GM18505 (cell line): ENCODE data around the gene RNF151.
A peak's percentile ranks its signal among the peaks of the same experiment; 100 is the strongest.

Source experiments
- ATAC-seq: cut with Tn5 transposase; IDR thresholded peaks from one replicate; pipeline ENCODE4 v1.9.1; 2021; ENCODE audit not compliant: unreplicated experiment
- POLR2A ChIP-seq: IDR thresholded peaks from 4 replicates; pipeline ENCODE4 v1.6.1; 2011; ENCODE audit warnings: borderline replicate concordance; ENCODE audit not compliant: insufficient read depth, insufficient read length; ENCODE audit errors: extremely low read depth

The RNF151 gene

GRCh38 chr16:1982013-1982433 is 15.4 kb downstream of the RNF151 start:
- TF ChIP-seq POLR2A = no peak
- no peak for ATAC-seq

DNA sequence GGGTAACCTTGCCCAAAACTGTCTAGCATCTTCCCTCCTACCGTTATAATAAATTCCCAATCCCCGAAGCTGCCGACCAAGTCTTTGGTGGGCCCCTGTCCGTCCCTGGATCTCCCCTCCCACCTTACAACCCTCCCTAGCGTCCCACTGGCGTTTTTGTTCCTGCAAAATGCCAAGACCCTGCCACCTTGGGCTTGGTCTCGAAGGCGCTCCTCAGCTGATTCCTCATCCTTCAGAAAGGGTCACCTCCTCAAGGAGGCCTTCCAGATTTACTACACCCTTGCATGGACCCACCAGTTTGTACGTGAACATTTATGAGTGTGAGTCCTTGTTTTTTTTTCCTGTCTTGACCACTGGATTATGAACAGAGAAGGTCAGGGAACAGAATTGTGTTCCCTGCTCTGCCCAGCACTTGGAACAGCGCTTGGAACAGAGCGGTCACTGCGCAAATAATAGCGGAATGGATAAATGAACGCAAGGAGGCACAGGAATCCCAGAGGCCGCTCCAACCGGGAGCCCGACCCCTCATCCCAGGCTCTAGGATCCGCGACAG is 16.4 kb downstream of the RNF151 start:
- ATAC-seq = no peak
- no peak for TF ChIP-seq POLR2A

GRCh38 chr16:1983544-1984346 is 17.1 kb downstream of the RNF151 start, which contains the start of gene GFER:
TSS of gene GFER (plus strand) at chr16:1984193. CDS start at chr16:1984219, 26 bp downstream.
- ATAC-seq = peak; percentile 68
- peak; percentile 92 for TF ChIP-seq POLR2A

DNA sequence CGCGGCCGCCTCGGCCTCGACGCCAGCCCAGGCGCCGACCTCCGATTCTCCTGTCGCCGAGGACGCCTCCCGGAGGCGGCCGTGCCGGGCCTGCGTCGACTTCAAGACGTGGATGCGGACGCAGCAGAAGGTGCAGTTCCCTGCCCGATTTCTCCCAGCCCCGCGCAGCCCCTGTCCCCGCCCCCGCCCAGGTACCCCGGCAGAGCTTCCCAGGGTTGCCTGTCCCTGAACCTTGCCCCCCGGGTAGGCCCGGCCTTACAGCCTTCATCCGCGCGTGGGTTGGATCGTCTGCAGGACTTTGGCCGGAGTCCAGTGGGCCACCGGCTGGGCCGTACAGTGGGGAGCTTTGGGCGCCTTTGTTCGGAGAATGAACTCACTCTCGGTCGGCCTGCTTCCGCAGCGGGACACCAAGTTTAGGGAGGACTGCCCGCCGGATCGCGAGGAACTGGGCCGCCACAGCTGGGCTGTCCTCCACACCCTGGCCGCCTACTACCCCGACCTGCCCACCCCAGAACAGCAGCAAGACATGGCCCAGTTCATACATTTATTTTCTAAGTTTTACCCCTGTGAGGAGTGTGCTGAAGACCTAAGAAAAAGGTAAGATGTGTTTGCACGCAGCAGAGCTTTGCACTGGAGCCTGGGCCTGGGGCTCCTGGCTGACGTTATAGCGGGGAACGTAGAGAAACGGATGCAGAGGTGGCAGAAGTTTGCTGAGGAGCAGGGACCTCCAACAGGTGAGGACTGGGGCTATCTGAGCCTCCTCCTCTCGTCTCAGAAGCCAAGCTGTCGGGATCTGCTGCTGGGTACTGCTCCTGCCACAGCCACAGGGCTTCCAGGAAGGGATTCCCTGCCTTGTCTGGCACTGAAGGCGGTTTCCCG is 17.9 kb downstream of the RNF151 start:
- ATAC-seq = peak; percentile 7

GRCh38 chr16:1985466-1986150 is 19.0 kb downstream of the RNF151 start:
- no peak for ATAC-seq
- TF ChIP-seq POLR2A = no peak

More for the DNA sequence above, 17.9 kb downstream of the RNF151 start:
- TF ChIP-seq POLR2A = no peak

- no peak for ATAC-seq
- no peak for TF ChIP-seq POLR2A
These were observed 20.5 kb downstream of the RNF151 start for GRCh38 chr16:1987198-1987597.

DNA sequence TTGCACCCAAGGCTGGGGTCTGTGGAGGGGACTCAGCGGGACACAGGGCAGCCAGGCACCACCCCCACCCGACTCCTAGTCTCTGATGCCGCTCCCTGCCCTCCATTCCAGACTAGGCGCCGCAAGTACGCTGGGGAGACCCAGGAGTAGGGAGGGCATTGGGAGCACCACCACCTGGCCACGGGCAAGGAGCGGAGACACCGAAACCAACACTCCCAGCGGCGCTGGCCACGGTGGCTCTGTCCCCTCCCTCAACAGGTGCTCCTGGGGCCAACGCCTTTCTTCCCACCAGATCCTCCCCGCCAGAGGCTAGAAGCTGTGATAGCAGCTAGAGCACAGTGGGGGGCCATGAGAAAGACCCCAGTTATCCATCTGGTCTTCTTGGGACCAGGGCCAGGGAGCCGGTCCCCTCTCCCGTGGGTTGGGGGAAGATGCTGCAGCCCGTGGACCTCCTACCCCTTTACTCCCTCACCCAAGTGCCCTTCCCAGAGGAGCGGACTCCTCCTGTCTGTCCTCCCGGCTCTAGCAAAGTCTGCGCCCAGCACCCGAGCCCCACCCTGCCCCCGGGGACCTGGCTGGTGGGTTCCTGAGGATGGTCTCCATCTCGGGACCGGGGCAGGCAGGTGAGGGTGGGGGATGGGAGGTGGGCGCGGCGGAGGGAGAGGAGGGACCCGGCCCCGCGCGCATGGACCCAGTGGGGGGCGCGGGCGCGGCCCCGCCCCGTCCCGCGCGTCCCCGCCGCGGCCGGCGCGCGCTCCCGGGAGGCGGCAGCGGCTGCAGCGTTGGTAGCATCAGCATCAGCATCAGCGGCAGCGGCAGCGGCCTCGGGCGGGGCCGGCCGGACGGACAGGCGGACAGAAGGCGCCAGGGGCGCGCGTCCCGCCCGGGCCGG is 22.8 kb downstream of the RNF151 start, which contains the start of gene SYNGR3:
Gene SYNGR3 (plus strand): TSS at position 762 of the 892 bp plus-strand sequence. CDS start 133 bp downstream, outside the sequence.
- no peak for ATAC-seq
- no peak for TF ChIP-seq POLR2A

DNA sequence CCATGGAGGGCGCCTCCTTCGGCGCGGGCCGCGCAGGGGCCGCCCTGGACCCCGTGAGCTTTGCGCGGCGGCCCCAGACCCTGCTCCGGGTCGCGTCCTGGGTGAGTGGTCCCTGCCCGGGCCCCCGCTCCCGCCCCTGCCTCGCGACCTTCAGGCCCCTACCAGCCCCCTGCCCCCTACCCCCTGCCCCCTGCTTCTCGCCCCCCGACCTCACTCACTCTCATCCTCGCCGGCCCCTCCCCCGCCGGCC is 23.4 kb downstream of the RNF151 start:
- no peak for TF ChIP-seq POLR2A
- no peak for ATAC-seq

DNA sequence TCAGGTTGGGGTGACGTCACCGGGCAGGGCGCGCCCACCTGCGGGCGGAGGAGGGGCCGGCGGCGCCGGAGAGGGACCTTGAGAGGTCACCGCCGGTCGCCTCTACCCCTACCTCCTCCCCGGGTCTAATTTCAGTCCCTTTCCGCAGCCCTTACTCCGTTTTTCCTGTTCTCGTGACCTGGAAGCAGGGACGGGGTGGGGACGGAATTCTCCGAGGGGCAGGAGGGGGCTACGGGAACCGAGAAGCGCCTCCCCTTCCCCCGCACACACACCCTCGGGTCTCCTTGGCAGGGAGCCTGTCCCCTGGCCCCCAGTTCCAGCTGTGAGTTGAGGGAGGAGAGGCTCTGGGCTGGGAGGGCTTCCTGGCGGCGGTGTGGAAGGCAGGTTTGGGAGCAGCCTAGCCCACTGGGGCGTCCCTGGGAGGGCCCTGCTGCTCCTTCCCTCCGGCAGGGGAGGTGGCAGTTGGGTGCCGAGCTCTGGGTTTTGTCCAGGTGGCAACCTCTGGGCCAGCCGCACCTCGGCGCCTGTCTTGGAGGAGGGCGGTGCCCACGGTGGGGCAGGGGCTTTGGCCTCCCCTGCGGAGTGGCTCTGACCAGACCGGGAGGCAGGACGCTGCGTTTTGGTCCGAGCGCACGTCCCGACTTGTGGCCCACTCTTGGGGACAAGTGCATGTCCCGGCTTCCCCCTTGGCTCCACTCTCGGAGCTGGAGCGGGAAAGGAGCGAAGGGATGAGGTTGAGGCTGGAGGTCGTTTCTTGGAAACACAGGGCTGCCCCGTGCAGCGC is 23.9 kb downstream of the RNF151 start:
- peak; percentile 20 for TF ChIP-seq POLR2A
- ATAC-seq = peak; percentile 4

GRCh38 chr16:1991135-1991551 is 24.5 kb downstream of the RNF151 start:
- peak; percentile 35 for ATAC-seq

DNA sequence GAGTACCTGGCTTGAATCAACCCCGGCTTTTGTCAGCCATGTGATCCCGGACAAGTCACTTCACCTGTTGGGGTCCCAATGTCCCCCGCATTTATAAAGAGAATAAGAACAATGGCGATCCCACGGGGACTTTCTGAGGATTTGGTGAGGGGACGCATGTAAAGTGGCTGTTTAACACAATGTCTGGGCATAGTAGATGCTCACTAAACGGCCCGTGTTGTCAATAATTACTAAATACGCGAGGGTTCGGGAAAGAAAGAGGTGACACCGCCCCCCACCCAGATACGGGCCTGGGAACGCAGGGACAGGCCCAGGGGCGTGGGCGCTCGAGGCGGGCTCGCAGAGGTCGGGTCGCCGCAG is 24.9 kb downstream of the RNF151 start:
- ATAC-seq = no peak

More at GRCh38 chr16:1991135-1991551, 24.5 kb downstream of the RNF151 start:
- TF ChIP-seq POLR2A = peak; percentile 54

More for the DNA sequence above, 24.9 kb downstream of the RNF151 start:
- no peak for TF ChIP-seq POLR2A
